HG03108 (cell line): Measurements from ENCODE around the gene VTI1A.
A peak's percentile ranks its signal among the peaks of the same experiment; 100 is the strongest.
"Not testable (repeated sequence)": the region's sequence is repeated elsewhere in the genome, so short reads cannot be mapped to it uniquely, and the experiment has no call there.

Experiments
- ATAC-seq: cut with Tn5 transposase; IDR thresholded peaks from one replicate; pipeline ENCODE4 v1.9.1; 2021; ENCODE audit warnings: moderate library complexity; ENCODE audit not compliant: unreplicated experiment

The VTI1A gene

DNA sequence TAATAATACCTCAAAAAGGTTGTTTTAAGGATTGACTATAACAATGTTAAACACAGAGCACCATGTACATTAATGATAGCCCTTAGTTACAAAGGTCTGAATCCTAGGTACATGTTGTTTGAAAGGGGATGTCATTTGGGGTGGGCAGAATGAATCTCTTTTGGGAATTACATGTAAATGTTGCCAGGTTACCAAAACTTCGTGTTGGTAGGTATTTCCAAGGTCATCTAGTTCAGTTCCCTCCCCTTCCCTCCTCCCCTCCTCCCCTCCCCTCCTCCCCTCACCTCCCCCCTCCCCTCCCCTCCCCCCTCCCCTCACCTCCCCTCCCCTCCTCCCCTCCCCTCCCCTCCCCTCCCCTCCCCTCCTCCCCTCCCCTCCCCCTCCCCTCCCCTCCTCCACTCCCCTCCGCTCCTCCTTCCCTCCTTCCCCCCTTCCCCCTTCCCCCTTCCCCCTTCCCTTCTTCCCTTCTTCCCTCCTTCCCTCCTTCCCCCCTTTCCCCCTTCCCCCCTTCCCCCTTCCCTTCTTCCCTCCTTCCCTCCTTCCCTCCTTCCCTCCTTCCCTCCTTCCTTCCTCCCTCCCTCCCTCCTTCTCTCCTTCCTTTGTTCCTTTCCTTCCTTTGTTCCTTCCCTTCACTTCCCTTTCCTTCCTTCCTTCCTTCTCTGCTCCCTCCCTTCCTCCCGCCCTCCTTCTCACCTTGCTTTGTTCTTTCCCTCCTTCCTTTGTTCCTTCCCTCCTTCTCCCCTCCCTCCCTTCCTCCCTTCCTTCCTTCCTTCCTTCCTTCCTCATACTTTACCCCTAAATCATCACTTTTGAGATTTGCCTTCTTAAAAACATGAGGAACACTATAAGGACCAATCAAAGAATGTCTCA lies 8.1 kb downstream of the VTI1A start:
- ATAC-seq, result no peak

DNA sequence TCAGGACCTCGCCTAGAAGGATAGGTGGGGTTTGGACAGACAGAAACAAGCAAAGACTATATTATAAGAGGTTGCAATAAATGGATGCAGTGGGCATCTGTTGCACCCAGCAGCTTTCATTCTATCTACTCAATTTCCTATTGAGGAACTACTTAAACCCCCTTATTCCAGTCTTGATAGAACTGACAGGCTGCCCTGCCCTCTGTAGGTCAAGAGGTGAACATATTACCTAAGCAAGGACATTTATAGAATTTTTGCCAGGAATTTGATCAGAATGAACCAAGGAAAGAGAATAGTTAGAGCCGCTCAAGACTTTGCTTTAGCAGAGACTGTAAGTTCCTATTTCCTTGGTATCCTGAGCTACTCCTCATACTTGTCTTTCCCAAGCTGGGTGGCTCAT lies 9.5 kb downstream of the VTI1A start:
- no peak for ATAC-seq

DNA sequence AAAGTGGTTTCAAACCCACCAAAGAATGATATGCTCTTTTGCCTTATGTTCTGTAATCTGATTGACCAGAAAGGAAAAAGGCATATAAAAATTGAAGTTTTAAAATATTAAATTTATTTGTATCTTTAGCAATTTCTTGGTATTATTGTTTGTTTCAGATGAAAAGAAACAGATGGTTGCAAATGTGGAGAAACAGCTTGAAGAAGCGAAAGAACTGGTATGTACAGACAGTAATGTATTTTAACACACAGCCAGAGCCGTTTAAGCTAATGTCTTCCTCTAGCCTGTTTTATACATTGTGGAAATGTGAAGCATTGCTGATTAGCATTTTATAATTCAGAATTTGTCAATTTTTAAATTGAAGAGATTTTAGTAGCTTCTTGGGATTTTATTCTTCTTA lies 13.4 kb downstream of the VTI1A start:
- ATAC-seq, result no peak

DNA sequence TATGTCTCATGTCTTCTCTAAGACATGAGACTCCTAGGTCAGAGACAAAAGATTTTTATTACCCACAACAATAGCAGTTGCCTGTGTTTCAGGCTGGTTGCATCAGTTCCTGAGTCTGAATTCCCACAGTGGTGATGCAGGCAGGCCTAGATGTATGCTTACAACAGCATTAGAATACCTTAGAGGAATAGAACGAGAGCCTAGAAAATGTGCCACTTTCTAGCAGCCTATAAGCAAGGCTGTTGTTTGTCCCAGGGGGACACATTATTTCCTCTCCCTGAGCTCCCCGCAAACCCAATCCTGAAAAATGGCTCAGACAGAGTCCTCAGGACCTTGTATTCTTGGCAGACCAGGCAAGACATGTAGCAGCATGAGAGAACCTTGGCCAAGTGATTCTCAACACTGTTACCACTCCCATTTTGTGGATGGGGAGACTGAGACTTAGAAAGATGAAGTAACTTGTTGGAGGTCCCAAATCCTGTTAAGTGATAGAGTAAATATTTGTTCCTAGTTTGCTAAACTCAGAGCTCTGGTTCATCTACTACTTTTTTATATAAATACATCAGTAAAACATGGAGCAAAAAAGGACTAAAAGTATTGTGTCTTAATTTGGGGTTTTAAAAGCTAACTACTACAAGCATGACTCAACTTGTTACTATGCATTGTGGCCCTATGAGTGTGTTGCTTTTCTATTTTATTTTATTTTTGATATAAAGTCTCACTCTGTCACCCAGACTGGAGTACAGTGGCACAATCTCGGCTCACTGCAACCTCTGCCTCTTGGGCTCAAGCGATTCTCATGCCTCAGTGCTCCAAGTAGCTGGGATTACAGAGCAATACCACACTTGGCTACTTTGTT lies 14.2 kb downstream of the VTI1A start:
- ATAC-seq, result no peak

DNA sequence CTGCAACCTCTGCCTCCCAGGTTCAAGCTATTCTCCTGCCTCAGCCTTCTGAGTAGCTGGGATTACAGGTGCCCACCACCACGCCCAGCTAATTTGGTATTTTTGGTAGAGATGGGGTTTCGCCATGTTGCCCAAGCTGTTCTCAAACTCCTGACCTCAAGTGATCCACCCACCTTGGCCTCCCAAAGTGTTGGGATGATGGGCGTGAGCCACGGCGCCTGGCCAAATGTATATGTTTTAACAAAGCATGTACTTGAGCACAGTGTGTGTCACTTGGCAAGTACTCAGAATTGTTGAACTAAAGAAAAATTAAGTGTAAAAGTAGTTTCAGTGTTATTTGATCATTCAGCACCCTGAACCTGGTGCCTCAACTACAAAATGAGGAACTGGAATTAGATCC lies 17.1 kb downstream of the VTI1A start:
- not testable (repeated sequence) for ATAC-seq

DNA sequence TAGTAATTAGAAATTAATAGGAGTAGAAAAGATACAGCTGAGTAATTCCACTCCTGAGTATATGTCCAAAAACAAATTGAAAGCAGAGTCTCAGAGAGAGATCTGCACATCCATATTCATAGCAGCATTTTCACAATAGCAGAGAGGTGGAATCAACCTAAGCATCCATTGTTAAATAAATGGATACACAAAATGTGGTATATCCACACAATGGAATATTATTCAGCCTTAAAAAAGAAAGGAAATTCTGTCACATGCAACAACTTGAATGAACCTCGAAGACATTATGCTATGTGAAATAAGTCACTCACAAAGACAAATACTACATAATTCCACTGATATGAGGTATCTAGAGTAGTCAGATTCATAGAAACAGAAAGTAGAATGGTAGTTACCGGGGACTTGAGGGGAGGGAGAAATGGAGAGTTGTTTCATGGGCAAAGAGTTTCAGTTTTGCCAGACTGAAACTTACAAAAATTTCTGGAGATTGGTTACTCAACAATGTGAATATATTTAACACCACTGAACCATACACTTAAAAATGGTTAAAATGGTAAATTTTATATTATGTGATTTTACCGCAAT lies 18.4 kb downstream of the VTI1A start:
- no peak for ATAC-seq

DNA sequence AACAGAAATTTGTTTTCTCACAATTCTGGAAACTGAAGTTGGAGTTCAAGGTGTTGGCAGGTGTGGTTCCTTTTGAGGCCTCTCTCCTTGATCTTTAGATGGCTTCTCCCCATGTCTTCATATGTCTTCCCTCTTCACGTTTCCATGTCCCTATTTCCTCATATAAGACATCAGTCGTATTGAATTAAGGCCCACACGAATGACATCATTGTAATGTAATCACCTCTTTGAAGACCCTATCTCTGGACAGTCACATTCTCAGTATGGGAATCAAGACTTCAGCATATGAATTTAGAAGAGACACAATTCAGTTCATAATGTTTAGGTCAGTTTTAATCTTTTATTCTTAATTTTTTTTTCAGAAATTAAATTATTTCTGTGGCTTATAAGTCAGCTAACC lies 19.8 kb downstream of the VTI1A start:
- ATAC-seq, result no peak

DNA sequence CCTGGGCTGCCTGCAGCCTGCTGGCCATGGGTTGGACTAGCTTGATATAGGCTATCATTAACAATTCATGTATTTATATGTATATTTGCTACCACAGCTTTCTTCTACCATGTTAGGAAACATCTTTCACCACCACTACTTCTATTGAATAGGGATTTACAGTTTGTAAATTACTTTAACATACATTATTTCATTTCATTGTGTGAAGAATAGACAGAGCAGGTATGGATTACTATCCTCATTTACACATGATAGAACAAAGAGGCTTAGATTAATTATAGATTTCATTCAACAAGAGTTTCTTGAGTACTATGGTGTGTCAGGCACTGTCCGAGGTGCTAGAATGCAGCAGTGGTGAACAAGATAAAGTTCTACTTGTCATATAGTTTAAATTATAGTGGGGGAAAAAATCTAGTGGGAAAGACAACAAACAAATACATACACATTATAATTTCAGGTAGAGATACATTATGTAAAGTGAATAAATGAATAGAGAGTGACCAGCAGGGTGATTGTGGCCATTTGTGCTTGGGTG lies 20.6 kb downstream of the VTI1A start:
- ATAC-seq, result no peak

DNA sequence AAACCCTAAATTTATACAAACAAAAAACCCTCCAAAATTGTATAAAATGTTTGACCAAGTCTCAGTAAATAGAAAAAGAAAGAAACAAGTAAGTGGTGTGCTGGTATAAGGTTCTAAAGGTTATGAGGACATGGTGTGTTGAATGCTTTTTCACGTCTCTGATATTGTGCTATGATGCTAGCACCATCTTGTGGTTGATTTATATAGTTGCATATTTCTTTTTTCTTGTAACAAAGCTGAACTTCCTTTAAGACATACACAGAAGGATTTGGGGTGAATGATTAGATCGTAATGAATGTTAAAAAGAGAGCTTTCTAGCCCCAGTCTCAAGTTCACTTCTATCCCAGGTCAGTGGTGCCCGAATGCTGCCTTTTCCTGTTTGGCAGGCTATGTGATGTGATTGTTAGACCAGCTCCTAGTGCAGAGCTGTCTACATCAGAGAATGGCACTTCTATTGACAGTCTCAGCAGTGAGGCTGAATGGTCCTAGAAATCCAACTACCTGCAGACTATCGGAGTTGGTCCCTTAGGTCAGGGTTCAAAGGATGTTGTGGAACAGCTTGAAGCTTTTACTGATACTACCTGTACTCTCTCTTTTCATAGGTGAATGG lies 25.0 kb downstream of the VTI1A start:
- ATAC-seq, result peak; percentile 50

DNA sequence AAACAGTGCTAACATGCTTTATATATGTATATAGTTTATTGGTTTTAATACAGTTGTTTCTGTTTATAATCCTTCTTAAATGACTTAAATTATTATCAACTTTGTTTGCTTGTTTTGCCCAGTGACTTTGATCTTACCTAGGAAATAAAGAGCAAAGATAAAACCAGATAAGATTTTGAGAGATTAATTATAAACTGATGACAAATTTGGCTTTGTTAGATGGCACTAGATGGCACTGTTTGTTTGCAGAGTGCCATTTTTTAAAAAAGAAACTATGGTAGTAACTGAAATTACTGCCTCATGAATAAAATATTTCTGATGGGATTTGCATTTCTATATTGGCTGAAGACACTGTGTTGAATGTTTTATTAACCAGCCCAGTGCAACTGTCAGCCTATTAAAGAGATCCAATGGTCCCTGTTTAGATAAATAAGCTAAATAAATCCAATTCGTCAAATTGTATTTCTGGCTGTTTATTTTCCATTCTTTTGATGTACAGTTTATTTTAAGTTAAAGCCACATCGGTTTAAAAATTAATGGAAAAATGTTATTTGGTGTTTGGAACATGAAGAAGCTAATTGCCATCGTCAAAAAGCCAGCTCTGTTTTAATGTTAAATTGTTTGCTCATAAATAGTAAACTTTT lies 28.7 kb downstream of the VTI1A start:
- ATAC-seq, result no peak

DNA sequence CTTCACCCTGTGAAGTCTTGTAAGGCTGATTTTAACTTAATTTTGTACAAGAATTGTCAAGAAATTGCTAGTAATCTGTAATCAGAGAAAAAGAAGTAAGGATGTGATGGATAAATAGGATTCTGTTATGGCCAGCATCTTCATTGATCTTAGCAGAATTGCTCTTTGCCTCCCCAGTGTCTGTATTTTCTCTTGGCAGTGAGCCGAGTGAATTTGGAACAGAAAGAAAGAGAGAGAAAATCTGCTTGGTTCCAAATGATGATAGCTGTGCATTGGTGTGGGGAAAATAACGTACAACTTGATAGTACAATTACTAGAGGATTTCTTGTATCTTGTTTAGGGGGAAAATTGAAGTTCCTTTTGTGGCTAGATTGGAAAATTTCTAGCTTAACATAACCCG lies 34.6 kb downstream of the VTI1A start:
- no peak for ATAC-seq

DNA sequence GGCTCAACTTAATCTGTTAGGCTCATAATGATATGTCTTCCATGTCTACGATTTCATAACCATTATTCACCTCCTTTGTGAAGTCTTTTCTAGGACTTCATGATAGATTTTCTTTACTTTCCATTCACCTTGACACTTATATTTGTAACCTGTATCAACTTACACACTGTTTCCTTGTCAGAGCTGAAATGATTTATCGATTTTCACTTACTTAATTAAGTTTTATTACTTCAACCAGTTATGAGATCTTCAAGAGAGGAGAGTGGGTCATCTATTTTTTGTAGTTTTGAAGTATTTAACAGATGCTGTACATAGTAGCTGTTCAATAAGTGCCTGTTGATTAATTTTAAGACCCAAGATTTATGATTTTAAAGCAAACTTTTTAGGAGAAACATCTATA lies 37.4 kb downstream of the VTI1A start:
- no peak for ATAC-seq

DNA sequence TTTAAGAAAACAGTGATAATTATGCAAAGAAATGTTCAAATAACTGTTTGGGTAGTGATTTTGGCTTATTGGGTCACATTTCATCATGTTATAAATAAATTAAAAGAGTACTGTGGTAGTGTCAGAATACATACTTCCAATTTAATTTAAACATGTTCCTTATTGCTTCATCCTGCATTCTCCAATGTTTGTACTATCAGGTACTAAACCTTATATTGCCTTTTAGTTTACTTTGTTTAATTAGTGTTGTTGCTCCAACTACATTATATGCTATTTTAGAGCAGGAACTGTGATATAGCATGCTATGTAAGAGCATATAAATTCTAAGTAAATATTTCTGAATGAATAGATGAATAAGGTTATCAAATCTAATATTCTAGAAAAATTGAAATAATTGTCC lies 40.9 kb downstream of the VTI1A start:
- ATAC-seq, result no peak

DNA sequence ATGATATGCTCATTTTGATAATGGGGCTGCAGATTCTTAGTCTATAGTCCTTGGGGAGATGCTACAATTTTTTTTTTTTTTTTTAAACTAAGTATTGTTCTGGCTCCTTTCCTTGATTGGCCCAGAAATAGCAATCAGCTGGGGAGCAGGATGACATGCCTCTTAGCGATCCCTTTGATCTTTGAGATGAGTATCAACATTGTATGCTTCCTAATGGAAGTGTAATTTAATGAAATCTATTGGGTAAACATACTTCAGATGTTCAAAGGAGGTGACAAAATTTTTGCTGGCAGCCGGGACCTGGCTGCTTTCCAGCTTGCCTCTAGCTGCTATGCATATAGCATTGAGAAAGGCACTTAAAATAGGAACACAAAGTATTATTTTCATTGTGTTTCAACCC lies 43.5 kb downstream of the VTI1A start:
- no peak for ATAC-seq

DNA sequence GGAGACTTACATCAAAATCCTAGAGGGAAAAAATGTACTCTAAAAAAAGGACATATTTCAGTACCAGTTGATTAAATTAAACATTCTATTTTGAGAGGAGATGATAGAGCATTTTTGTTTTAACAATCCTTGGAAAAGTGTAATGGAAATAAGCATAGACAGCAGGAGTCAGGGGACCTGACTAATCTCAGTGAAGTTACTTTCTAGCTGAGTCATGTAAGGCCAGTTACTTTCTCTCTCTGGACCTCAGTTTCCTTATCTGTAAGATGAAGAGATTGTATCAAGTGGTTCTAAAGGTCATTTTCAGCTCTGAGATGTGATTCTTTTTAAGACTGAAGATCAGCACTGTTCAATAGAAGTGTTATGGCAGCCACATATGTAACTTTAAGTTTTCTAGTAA lies 44.1 kb downstream of the VTI1A start:
- ATAC-seq, result no peak

DNA sequence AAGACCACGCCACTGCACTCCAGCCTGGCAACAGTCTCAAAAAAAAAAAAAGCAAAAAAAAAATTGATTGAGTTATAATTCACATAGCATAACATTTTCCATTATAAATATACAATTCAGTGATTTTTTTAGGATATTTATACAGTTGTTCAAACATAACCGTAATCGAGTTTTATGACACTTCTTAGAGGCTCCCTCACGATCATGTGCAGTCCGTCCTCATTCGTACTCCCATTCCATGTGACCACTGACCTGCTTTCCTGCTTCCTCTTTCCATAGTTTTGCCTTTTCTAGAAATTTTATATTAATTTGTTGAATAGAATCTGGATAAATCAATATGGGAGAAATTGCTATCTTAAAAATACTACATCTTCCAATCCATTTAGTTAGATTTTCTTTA lies 45.7 kb downstream of the VTI1A start:
- ATAC-seq, result no peak

DNA sequence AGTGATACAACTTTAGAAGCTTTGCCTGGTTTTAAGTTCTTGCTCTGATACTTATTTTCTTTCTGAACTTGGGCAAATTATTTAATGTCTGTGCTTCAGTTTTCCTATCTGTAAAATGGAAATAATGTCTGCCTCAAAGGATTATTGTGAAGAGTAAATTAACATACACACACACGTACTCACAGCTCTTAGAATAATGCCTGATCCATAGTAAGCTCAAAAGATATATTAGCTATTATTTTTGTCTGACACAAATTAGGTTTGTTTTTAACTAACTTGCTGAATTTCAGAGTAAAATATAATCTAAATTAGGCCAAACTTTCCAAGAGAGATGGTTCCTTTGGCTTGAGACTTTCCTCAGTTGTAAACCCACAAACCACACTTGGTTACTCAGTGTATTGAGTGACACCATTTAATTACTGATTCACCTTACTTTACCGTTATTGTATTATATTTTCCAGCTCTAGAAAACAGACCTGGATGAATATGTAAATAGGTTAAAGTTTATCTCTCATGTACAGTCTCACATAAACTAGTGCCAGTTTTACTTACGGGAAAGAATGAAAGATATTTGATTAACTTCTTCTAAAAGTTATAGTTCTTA lies 50.4 kb downstream of the VTI1A start:
- ATAC-seq, result peak; percentile 67

DNA sequence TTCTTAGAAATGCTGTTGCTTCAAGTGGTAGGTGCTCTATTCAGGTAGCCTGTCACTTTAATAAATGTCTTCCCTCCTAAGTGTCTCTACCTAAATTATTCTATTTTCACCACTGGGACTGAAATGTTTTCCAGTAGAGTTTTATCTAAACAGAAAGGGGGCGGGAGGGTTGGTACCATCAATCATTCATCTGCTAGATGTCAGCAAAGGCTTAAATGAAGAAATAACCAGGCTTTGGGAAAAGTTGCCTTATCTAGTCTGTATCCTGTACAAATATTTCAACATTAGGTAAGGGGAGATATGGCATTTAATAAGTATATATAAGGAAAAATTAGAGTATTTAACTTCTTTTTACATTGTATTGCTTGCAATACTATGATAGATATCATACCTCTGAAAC lies 51.8 kb downstream of the VTI1A start:
- no peak for ATAC-seq

DNA sequence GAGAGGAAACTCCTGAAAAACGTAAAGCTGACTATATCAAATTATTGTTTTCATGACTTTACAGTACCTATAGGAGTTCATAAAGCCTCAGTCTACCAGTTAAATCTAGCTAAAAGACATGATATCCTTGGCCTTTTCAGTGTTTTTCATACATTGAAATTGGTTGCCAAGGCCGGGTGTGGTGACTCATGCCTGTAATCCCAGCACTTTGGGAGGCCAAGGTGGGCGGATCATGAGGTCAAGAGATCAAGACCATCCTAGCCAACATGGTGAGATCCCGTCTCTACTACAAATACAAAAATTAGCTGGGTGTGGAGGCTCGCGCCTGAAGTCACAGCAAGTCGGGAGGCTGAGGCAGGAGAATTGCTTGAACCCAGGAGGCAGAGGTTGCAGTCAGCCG lies 53.0 kb downstream of the VTI1A start:
- ATAC-seq, result not testable (repeated sequence)

DNA sequence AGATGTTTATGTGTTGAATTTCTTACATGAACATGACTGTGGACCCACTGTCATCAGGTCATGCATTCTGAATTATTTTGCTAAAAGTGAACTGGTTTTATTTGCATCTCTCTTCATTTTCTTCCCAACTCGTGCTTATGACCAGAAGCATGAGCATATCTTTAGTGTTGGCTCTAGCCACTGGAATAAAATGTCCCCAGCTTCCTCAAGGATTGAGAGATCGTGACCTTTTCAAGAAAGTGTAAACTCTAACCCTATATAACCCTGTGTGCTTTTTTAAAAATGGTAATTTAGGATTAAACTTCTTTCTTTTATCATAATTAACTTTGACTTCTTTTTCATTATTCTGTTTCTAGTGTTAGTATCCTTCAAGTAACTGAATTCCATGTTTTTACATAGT lies 55.5 kb downstream of the VTI1A start:
- ATAC-seq, result no peak
